ENCODE results near the gene KRT1.

- TF ChIP-seq POLR2A (IDR thresholded peaks at IDR 0.05) (no peak), POLR2AphosphoS5 (IDR thresholded peaks at IDR 0.05) (no peak)
- TF ChIP-seq, protein P1, sequence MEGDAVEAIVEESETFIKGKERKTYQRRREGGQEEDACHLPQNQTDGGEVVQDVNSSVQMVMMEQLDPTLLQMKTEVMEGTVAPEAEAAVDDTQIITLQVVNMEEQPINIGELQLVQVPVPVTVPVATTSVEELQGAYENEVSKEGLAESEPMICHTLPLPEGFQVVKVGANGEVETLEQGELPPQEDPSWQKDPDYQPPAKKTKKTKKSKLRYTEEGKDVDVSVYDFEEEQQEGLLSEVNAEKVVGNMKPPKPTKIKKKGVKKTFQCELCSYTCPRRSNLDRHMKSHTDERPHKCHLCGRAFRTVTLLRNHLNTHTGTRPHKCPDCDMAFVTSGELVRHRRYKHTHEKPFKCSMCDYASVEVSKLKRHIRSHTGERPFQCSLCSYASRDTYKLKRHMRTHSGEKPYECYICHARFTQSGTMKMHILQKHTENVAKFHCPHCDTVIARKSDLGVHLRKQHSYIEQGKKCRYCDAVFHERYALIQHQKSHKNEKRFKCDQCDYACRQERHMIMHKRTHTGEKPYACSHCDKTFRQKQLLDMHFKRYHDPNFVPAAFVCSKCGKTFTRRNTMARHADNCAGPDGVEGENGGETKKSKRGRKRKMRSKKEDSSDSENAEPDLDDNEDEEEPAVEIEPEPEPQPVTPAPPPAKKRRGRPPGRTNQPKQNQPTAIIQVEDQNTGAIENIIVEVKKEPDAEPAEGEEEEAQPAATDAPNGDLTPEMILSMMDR (IDR thresholded peaks at IDR 0.05 in 8 of 11, conservative IDR thresholded peaks at IDR 0.05 in 3 of 11): no peak
These were observed 28.4 kb downstream of the KRT1 start, which contains the start of gene KRT2 for GRCh38 chr12:52651726-52652261.
